Breast epithelium (tissue), 4 donors: ENCODE measurements around the gene PRR19. TPM values are rescaled to one million over a fixed set of nuclear protein-coding genes. Genes with fewer than 3 reads are reported as not detected.
A peak's percentile ranks its signal among the peaks of the same experiment; 100 is the strongest.

Experiments used
- DNase-seq, 2 donors: peaks; one replicate each; pipeline ENCODE4 v3.0.0-alpha.2; 2019; ENCODE audit warnings: low spot score in 2 of 2
- H3K27ac ChIP-seq, 2 donors: fragments of 200-600 bp; sonication (generic) in 1 of 2; one replicate each; pipeline ENCODE4 v1.5.1; 2016 to 2019; ENCODE audit warnings: mild to moderate bottlenecking in 1 of 2
- H3K27me3 ChIP-seq, 2 donors: fragments of 200-600 bp; sonication (generic) in 1 of 2; one replicate each; pipeline versions ENCODE4 v1.5.1 to v1.6.0; 2017 to 2019; ENCODE audit warnings: control low read depth in 1 of 2, mild to moderate bottlenecking in 1 of 2
- H3K36me3 ChIP-seq: fragments of 200-600 bp; one replicate; pipeline ENCODE4 v1.5.1; 2019
- H3K4me1 ChIP-seq, 2 donors: fragments of 200-600 bp; sonication (generic); one replicate each; pipeline ENCODE4 v1.5.1; 2016 to 2019; ENCODE audit warnings: control low read depth in 1 of 2
- H3K4me3 ChIP-seq, 3 donors: fragments of 200-600 bp; sonication (generic); 1 replicate in 2 of 3; 2 replicates in 1 of 3; pipeline ENCODE4 v1.5.1; 2016 to 2019; ENCODE audit warnings: mild to moderate bottlenecking in 3 of 3, moderate library complexity in 2 of 3
- H3K9me3 ChIP-seq, 2 donors: fragments of 200-600 bp; sonication (generic) in 1 of 2; one replicate each; pipeline ENCODE4 v1.5.1; 2016 to 2019; ENCODE audit warnings: control low read depth in 1 of 2
- POLR2A ChIP-seq: fragments of 450-650 bp; IDR thresholded peaks from one replicate; pipeline ENCODE4 v1.6.1; 2016; ENCODE audit warnings: antibody characterized with exemption, mild to moderate bottlenecking, moderate library complexity
- POLR2AphosphoS5 ChIP-seq, 3 donors: sonication (generic); formaldehyde crosslinking; IDR thresholded peaks; one replicate each; pipeline ENCODE4 v1.6.1; 2017; ENCODE audit warnings: antibody characterized with exemption in 3 of 3
- intact Hi-C: fragments of 100-400 bp; cut with DNase I; formaldehyde crosslinking; loops from one replicate; pipeline ENCODE4 v1.15.1; 2023; ENCODE audit warnings: low total_unique reads
- total RNA-seq, 3 donors: library from RNA; depleted of rRNA; stranded (reverse); fragments of >200 nt; gene quantifications; one replicate each; pipeline ENCODE4 v1.1.0, GENCODE V29; 2016
- TF ChIP-seq, protein P1 (sequence below), 3 donors: fragments of 450-650 bp; IDR thresholded peaks; one replicate each; pipeline ENCODE4 v1.5.1; 2016 to 2017; ENCODE audit warnings: antibody characterized with exemption in 3 of 3, mild to moderate bottlenecking in 3 of 3, moderate library complexity in 3 of 3

The PRR19 gene
- total RNA-seq, 3 donors from 2014 or later, result 0.33 to 2.6 (median 0.48) TPM

DNA sequence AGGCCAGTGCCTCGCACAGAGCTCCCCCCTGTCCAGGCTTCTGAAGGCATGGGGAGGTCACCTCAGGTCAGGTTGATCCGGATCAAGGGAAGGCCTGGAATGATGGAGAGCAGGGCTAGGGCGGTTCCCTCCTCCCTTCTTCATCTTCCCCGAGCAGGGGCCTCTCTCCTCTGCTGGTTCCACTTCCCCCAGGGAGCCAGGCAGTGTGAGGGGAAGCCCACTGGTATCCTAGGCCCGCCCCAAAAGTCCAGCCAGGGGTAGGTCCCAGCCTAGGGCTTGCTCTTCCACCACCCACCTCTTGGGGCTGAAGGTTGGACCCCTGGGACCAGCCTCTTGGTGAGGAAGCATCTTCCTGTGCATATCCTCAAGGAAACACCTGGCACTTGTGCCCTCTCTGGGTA lies 16.4 kb upstream of the PRR19 start:
- intact Hi-C loops, result no loop called here
- Histone ChIP-seq H3K4me1 (peaks cover 17 to 30% of the 10 kb centered on the region in 2 donors), H3K9me3 (no peaks in the 10 kb centered on the region), H3K27me3 (no peaks in the 10 kb centered on the region), H3K4me3 (peak overlapping the region; percentile 61 to 92 (median 67)), H3K27ac (peak overlapping the region; percentile 79 to 100), H3K36me3 (no peaks in the 10 kb centered on the region)
- TF ChIP-seq POLR2A (no peak), POLR2AphosphoS5 (IDR thresholded peaks at IDR 0.05) (no peak)
- TF ChIP-seq, protein P1, sequence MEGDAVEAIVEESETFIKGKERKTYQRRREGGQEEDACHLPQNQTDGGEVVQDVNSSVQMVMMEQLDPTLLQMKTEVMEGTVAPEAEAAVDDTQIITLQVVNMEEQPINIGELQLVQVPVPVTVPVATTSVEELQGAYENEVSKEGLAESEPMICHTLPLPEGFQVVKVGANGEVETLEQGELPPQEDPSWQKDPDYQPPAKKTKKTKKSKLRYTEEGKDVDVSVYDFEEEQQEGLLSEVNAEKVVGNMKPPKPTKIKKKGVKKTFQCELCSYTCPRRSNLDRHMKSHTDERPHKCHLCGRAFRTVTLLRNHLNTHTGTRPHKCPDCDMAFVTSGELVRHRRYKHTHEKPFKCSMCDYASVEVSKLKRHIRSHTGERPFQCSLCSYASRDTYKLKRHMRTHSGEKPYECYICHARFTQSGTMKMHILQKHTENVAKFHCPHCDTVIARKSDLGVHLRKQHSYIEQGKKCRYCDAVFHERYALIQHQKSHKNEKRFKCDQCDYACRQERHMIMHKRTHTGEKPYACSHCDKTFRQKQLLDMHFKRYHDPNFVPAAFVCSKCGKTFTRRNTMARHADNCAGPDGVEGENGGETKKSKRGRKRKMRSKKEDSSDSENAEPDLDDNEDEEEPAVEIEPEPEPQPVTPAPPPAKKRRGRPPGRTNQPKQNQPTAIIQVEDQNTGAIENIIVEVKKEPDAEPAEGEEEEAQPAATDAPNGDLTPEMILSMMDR (IDR thresholded peaks at IDR 0.05), result no peak
- no peak for DNase-seq

DNA sequence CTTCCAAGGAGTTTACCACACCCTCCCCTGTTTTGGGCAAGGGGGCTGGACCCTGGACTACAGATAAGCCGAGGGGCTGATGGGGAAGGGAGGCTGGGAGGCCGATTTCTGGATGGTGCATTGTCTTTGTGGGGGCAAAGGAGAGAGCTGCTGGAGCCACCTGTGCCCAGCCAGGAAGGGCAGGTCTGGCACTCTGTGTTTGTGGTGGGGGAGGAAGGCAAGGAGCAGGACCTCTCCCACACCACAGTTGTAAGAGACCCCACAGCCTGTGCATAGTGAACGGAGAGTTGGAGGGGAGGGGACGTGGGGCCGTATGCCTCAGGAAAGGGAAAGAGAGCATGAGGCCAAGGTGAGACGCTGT lies 16.0 kb upstream of the PRR19 start:
- no peak for DNase-seq
- intact Hi-C loops, result no loop called here
- Histone ChIP-seq H3K4me1 (peaks cover 15 to 29% of the 10 kb centered on the region in 2 donors), H3K36me3 (no peaks in the 10 kb centered on the region), H3K4me3 (peak overlapping the region; percentile 11 to 92 (median 67)), H3K27me3 (no peaks in the 10 kb centered on the region), H3K9me3 (no peaks in the 10 kb centered on the region), H3K27ac (peak overlapping the region; percentile 79 to 100)
- TF ChIP-seq POLR2AphosphoS5 (IDR thresholded peaks at IDR 0.05), result no peak
- TF ChIP-seq, protein P1 (IDR thresholded peaks at IDR 0.05), result no peak
- TF ChIP-seq POLR2A, result no peak

DNA sequence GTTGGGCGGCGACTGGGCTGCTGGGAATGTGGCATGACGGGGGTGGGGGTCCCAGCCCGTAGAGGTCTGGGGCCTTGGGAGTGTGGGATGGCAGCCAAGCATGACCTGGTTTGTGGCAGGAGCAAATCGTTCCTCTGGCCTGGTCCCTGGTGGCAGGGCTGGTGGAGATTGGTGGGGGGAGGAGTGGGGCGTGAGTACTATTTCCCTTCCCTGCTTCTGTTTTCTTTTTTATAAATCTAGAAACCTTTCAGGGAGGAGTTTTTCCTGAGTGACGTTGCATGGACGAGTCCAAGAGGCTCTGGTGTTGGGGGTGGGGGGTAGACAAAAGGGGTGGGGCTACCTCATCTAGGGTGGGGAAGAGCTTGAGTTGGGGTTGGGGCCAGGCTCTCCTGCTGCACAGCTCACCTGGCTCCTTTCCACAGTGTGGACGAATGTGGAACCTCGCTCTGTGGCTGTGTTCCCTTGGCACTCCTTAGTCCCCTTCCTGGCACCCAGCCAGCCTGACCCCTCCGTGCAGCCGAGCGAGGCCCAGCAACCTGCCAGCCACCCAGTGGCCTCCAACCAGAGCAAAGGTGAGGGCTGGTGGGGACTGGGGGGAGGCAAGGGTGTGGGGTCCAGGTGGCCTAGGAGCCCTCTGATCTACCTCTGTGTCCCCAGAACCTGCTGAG lies 15.4 kb upstream of the PRR19 start:
- no peak for DNase-seq
- Histone ChIP-seq H3K36me3 (no peaks in the 10 kb centered on the region), H3K27ac (peak overlapping the region; percentile 79 to 100), H3K27me3 (no peaks in the 10 kb centered on the region), H3K4me1 (peaks cover 10 to 24% of the 10 kb centered on the region in 2 donors), H3K4me3 (peak overlapping the region; percentile 11 to 92 (median 22)), H3K9me3 (no peaks in the 10 kb centered on the region)
- intact Hi-C loops, result no loop called here
- TF ChIP-seq, protein P1 (IDR thresholded peaks at IDR 0.05), result no peak
- TF ChIP-seq POLR2AphosphoS5 (IDR thresholded peaks at IDR 0.05) (no peak), POLR2A (no peak)

DNA sequence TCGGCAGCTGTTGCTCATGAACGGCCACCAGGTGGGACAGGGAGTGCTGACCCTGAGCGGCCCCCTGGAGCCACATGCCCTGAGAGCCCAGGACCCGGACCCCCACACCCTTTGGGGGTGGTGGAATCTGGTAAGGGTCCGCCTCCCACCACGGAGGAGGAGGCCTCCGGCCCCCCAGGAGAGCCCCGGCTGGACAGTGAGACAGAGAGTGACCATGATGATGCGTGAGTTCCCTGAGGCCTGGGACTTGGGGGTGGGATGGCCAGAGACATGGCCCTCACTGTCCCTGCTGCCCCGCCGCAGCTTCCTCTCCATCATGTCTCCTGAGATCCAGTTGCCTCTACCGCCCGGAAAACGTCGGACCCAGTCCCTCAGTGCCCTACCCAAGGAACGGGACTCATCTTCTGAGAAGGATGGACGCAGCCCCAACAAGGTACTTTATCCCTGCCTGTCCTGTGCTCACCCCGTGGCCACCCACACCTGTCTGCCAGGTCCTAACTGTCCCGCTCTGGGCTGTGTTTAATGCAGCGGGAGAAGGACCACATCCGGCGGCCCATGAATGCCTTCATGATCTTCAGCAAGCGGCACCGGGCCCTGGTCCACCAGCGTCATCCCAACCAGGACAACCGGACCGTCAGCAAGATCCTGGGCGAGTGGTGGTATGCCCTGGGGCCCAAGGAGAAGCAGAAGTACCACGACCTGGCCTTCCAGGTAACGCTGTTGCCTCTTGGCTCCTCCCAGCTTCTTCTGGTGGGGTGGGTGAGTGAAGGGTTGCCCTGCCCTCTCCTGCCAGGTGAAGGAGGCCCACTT lies 14.7 kb upstream of the PRR19 start:
- Histone ChIP-seq H3K4me3 (no peak overlapping the region), H3K9me3 (no peaks in the 10 kb centered on the region), H3K27me3 (no peaks in the 10 kb centered on the region), H3K4me1 (peaks cover 7 to 19% of the 10 kb centered on the region in 2 donors), H3K27ac (peak overlapping the region; percentile 79 to 100), H3K36me3 (no peaks in the 10 kb centered on the region)
- TF ChIP-seq, protein P1 (IDR thresholded peaks at IDR 0.05), result no peak
- TF ChIP-seq POLR2AphosphoS5 (IDR thresholded peaks at IDR 0.05) (no peak), POLR2A (no peak)
- intact Hi-C loops, result no loop called here
- DNase-seq, result no peak

DNA sequence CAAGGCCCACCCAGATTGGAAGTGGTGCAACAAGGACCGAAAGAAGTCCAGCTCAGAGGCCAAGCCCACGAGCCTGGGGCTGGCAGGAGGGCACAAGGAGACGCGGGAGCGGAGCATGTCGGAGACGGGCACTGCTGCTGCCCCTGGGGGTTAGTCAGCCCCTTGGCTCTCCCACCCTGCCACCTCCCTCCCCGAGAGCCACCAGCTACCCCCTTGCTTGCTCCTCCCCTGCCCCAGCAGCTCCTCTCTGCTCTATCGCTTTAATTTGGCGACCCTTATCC lies 14.2 kb upstream of the PRR19 start:
- Histone ChIP-seq H3K9me3 (no peaks in the 10 kb centered on the region), H3K27ac (no peak overlapping the region), H3K27me3 (no peaks in the 10 kb centered on the region), H3K4me3 (no peak overlapping the region), H3K36me3 (no peaks in the 10 kb centered on the region), H3K4me1 (peaks cover 5 to 13% of the 10 kb centered on the region in 2 donors)
- TF ChIP-seq POLR2AphosphoS5 (IDR thresholded peaks at IDR 0.05) (no peak), POLR2A (no peak)
- TF ChIP-seq, protein P1 (IDR thresholded peaks at IDR 0.05), result no peak
- no peak for DNase-seq
- intact Hi-C loops, result no loop called here
